ENCODE results near the gene TNS2.

Gene TNS2

DNA sequence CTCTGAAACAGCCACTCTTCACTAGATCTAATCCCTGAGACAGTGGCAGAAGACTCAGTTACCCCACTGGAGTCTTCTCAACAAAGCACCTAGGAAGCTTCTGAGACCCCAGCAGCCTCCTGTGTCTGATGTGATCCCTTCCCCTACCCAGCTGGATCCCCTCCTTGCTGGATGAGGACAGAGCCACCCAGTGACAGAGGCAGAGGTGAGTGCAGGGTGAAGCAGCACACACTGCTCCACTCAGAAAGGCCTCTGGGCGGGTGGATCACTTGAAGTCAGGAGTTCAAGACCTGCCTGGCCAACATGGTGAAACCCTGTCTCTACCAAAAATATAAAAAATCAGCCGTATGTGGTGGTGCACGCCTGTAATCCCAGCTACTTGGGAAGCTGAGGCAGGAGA lies 26.6 kb downstream of the TNS2 start:
- peaks cover 7% of the 10 kb centered on the region for H3K79me2 ChIP-seq (ENCODE audit: insufficient read depth, low read length)
- no peak overlapping the region for H3K4me3 ChIP-seq (ENCODE audit: insufficient read depth, low read length, poor library complexity, severe bottlenecking)
- H3K4me2 ChIP-seq (ENCODE audit: low read depth, low read length, poor library complexity, severe bottlenecking) = no peak overlapping the region
- H2AFZ ChIP-seq (ENCODE audit: low read depth, low read length, severe bottlenecking) = no peak overlapping the region
- no peaks in the 10 kb centered on the region for H3K36me3 ChIP-seq (ENCODE audit: low read length)
- H3K27me3 ChIP-seq (ENCODE audit: low read length) = no peaks in the 10 kb centered on the region
- H3F3A ChIP-seq (ENCODE audit: insufficient read depth) = no peaks in the 10 kb centered on the region
- H3K27ac ChIP-seq (ENCODE audit: low read depth, low read length) = no peak overlapping the region
- no peaks in the 10 kb centered on the region for H3K9me2 ChIP-seq (replicated peaks; ENCODE audit: insufficient read depth, low read length)
- TF ChIP-seq CTCF (IDR thresholded peaks at IDR 0.05; ENCODE audit: insufficient read depth, low read length, poor library complexity, severe bottlenecking) = no peak
- no peak for TF ChIP-seq EZH2phosphoT487 (conservative IDR thresholded peaks at IDR 0.05; ENCODE audit: low read length)
- H3K9ac ChIP-seq (ENCODE audit: low read length) = no peak overlapping the region
- no peaks in the 10 kb centered on the region for H4K20me1 ChIP-seq (ENCODE audit: low read depth, low read length)
- no peaks in the 10 kb centered on the region for H3K9me3 ChIP-seq (ENCODE audit: insufficient read depth, low read length)

DNA sequence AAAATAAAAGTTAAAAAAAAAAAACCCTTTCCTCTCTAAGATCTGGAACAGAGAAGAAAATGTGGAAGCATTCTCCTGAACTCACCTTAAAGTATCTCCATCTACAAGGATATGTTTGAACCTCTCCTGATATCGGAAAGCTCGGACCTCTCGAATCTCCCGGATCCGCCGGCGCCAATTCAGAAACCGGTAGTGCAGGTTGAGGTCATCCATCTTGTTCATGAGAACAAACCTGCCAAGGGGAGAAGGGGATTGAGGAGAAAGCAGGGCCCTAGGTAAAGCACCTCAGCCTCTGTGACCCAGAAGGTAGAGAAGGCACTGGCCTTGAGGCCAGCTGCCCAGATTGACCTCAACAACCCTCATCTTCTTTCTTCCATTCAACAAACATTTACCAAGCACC lies 27.2 kb downstream of the TNS2 start:
- Histone ChIP-seq H3F3A (ENCODE audit: insufficient read depth) (no peaks in the 10 kb centered on the region), H3K79me2 (ENCODE audit: insufficient read depth, low read length) (peaks cover 7% of the 10 kb centered on the region), H3K9me2 (replicated peaks; ENCODE audit: insufficient read depth, low read length) (no peaks in the 10 kb centered on the region), H3K4me2 (ENCODE audit: low read depth, low read length, poor library complexity, severe bottlenecking) (no peak overlapping the region), H3K36me3 (ENCODE audit: low read length) (no peaks in the 10 kb centered on the region), H3K4me3 (ENCODE audit: insufficient read depth, low read length, poor library complexity, severe bottlenecking) (no peak overlapping the region), H3K27me3 (ENCODE audit: low read length) (no peaks in the 10 kb centered on the region), H3K9me3 (ENCODE audit: insufficient read depth, low read length) (no peaks in the 10 kb centered on the region), H3K27ac (ENCODE audit: low read depth, low read length) (no peak overlapping the region), H3K9ac (ENCODE audit: low read length) (no peak overlapping the region), H2AFZ (ENCODE audit: low read depth, low read length, severe bottlenecking) (no peak overlapping the region), H4K20me1 (ENCODE audit: low read depth, low read length) (no peaks in the 10 kb centered on the region)
- no peak for TF ChIP-seq CTCF (IDR thresholded peaks at IDR 0.05; ENCODE audit: insufficient read depth, low read length, poor library complexity, severe bottlenecking)

DNA sequence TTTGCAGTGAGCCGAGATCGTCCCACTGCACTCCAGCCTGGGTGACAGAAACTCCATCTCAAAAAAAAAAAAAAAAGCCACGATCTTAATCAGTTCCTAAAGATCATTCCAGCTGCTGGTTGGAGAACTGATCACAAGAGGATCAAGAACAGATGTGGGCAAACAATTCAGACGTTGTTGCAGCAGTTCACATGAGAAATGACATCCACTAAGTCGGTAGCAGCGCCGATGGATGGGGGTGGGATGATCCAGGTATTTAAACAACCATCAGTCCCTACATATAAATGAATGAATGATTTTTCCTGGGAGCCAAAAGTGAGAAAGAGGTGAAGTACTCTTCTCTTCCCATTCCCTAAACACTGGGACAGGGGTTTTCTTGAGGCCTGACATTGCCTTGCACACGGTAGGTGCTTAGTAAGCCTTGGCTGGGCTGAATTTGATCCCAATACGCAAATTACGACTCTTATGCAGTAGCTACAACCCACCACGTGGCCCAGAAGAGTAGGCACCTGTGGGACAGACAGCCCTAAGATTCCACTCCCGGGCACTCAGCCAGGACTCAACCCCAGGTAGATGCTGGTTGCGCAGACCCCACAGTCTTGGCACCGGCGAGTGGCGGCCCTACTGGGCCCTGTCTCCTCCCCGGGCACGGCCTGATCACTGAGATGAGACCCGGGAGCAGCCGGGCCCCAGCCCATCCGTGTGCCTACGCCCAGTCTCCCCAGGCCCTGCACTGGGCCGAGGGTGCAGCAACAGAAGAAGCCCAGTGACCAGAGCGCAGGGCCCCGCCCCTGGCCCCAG lies 28.8 kb downstream of the TNS2 start:
- TF ChIP-seq CTCF (IDR thresholded peaks at IDR 0.05; ENCODE audit: insufficient read depth, low read length, poor library complexity, severe bottlenecking) (no peak), EZH2phosphoT487 (conservative IDR thresholded peaks at IDR 0.05; ENCODE audit: low read length) (no peak)
- H3K36me3 ChIP-seq (ENCODE audit: low read length) = no peaks in the 10 kb centered on the region
- peak overlapping the region; percentile 88 for H3K4me2 ChIP-seq (ENCODE audit: low read depth, low read length, poor library complexity, severe bottlenecking)
- peak overlapping the region; percentile 69 for H3K4me3 ChIP-seq (ENCODE audit: insufficient read depth, low read length, poor library complexity, severe bottlenecking)
- H4K20me1 ChIP-seq (ENCODE audit: low read depth, low read length) = no peaks in the 10 kb centered on the region
- peak overlapping the region; percentile 38; the same call in 1 of the 2 replicates for H3K27ac ChIP-seq (ENCODE audit: low read depth, low read length)
- no peaks in the 10 kb centered on the region for H3K9me3 ChIP-seq (ENCODE audit: insufficient read depth, low read length)
- H3K27me3 ChIP-seq (ENCODE audit: low read length) = no peaks in the 10 kb centered on the region
- H3K79me2 ChIP-seq (ENCODE audit: insufficient read depth, low read length) = peaks cover 7% of the 10 kb centered on the region
- no peaks in the 10 kb centered on the region for H3F3A ChIP-seq (ENCODE audit: insufficient read depth)
- peak overlapping the region; percentile 55 for H2AFZ ChIP-seq (ENCODE audit: low read depth, low read length, severe bottlenecking)
- peak overlapping the region; percentile 78 for H3K9ac ChIP-seq (ENCODE audit: low read length)
- H3K9me2 ChIP-seq (replicated peaks; ENCODE audit: insufficient read depth, low read length) = no peaks in the 10 kb centered on the region

Data from SU-DHL-6 (cell line).